Neural cell (in vitro differentiated cells): Measurements from ENCODE around the gene HBZ. TPM values are rescaled to one million over a fixed set of nuclear protein-coding genes. Genes with fewer than 3 reads are reported as not detected.
"Not testable (repeated sequence)": the region's sequence is repeated elsewhere in the genome, so short reads cannot be mapped to it uniquely, and the experiment has no call there.

Source experiments
- H2AFZ ChIP-seq: fragments of 200-600, 300-800 bp; sonication (generic), shearing (Covaris generic); 2 replicates; pipeline ENCODE4 v1.6.0; 2014; ENCODE audit warnings: low read depth, mild to moderate bottlenecking, antibody characterized with exemption, low read length, moderate library complexity
- H3F3A ChIP-seq: fragments of 200-600 bp; shearing (Covaris generic); 2 replicates; pipeline ENCODE4 v1.6.1; 2016; ENCODE audit warnings: mild to moderate bottlenecking, moderate library complexity, mixed read lengths, antibody characterized with exemption, low read length; ENCODE audit not compliant: insufficient read depth, poor library complexity, severe bottlenecking
- H3K27ac ChIP-seq: fragments of 200-600, 300-800 bp; sonication (generic), shearing (Covaris generic); 2 replicates; pipeline ENCODE4 v1.5.1; 2014; ENCODE audit warnings: mild to moderate bottlenecking, low read length, moderate library complexity
- H3K27me3 ChIP-seq: fragments of 300-800, 200-600 bp; sonication (generic), shearing (Covaris generic); 2 replicates; pipeline ENCODE4 v1.6.0; 2014; ENCODE audit warnings: mild to moderate bottlenecking, low read depth, low read length, moderate library complexity; ENCODE audit not compliant: insufficient read depth
- H3K36me3 ChIP-seq: fragments of 300-800, 200-600 bp; sonication (generic), shearing (Covaris generic); 2 replicates; pipeline ENCODE4 v1.5.1; 2014; ENCODE audit warnings: mild to moderate bottlenecking, antibody characterized with exemption, low read length, moderate library complexity; ENCODE audit not compliant: insufficient read depth
- H3K4me2 ChIP-seq: fragments of 300-800, 200-600 bp; sonication (generic), shearing (Covaris generic); 2 replicates; pipeline ENCODE4 v1.6.0; 2014; ENCODE audit warnings: mild to moderate bottlenecking, low read length
- H3K4me3 ChIP-seq: fragments of 300-800, 200-600 bp; sonication (generic), shearing (Covaris generic); 2 replicates; pipeline ENCODE4 v1.5.1; 2014; ENCODE audit warnings: mild to moderate bottlenecking, low read length, moderate library complexity
- H3K79me2 ChIP-seq: fragments of 200-600 bp; shearing (Covaris generic); replicated peaks from 2 replicates; pipeline ENCODE4 v1.6.0; 2014; ENCODE audit warnings: mild to moderate bottlenecking, low read length, moderate library complexity; ENCODE audit not compliant: insufficient read depth
- H3K9ac ChIP-seq: fragments of 300-800, 200-600 bp; sonication (generic), shearing (Covaris generic); 2 replicates; pipeline ENCODE4 v1.6.1; 2016; ENCODE audit warnings: mild to moderate bottlenecking, low read length, mixed read lengths
- H3K9me2 ChIP-seq: fragments of 200-600 bp; shearing (Covaris generic); 2 replicates; pipeline ENCODE4 v1.6.1; 2016; ENCODE audit warnings: mild to moderate bottlenecking, low read length, mixed read lengths; ENCODE audit not compliant: insufficient read depth
- H3K9me3 ChIP-seq: fragments of 200-600, 300-800 bp; sonication (generic), shearing (Covaris generic); 2 replicates; pipeline ENCODE4 v1.6.1; 2016; ENCODE audit warnings: mild to moderate bottlenecking, mixed run types, low read length, moderate library complexity, mixed read lengths
- H4K20me1 ChIP-seq: fragments of 200-600 bp; shearing (Covaris generic); 2 replicates; pipeline ENCODE4 v1.6.1; 2016; ENCODE audit warnings: mild to moderate bottlenecking, mixed run types; ENCODE audit not compliant: insufficient read depth
- CTCF ChIP-seq: fragments of 450-650 bp; IDR thresholded peaks from 2 replicates; pipeline ENCODE4 v1.5.1; 2014; ENCODE audit warnings: antibody characterized with exemption, mild to moderate bottlenecking, moderate library complexity; ENCODE audit not compliant: poor library complexity, severe bottlenecking
- MXI1 ChIP-seq: fragments of 450-650 bp; conservative IDR thresholded peaks from 2 replicates; pipeline ENCODE4 v1.6.1; 2014; ENCODE audit warnings: antibody characterized with exemption, mild to moderate bottlenecking; ENCODE audit not compliant: poor library complexity, severe bottlenecking
- POLR2AphosphoS5 ChIP-seq: IDR thresholded peaks from 2 replicates; pipeline ENCODE4 v1.6.1; 2012
- REST ChIP-seq: IDR thresholded peaks from 2 replicates; pipeline ENCODE4 v1.6.1; 2012; ENCODE audit warnings: borderline replicate concordance
- TAF1 ChIP-seq: IDR thresholded peaks from 2 replicates; pipeline ENCODE4 v1.6.1; 2012; ENCODE audit warnings: low read depth
- polyA plus RNA-seq: library from polyadenylated mRNA; depleted of rRNA; stranded (reverse); fragments of >200 nt; gene quantifications from 2 replicates; pipeline ENCODE4 v1.2.3, GENCODE V29; 2014

Gene HBZ
- polyA plus RNA-seq, 1 donor from 2014 or later: not detected

GRCh38 chr16:160691-161190 lies 8.3 kb downstream of the HBZ start:
- Histone ChIP-seq H3K4me2 (no peak overlapping the region), H3K36me3 (no peaks in the 10 kb centered on the region), H3K27me3 (peaks cover 57% of the 10 kb centered on the region), H2AFZ (no peak overlapping the region), H3K9me2 (no peaks in the 10 kb centered on the region), H3K9me3 (no peaks in the 10 kb centered on the region), H3F3A (no peaks in the 10 kb centered on the region), H3K4me3 (no peak overlapping the region), H3K27ac (no peak overlapping the region), H3K79me2 (no peaks in the 10 kb centered on the region), H4K20me1 (no peaks in the 10 kb centered on the region), H3K9ac (no peak overlapping the region)
- TF ChIP-seq POLR2AphosphoS5: no peak

GRCh38 chr16:162271-162991 lies 10.0 kb downstream of the HBZ start:
- Histone ChIP-seq H3K4me2 (no peak overlapping the region), H3K27ac (no peak overlapping the region), H3K79me2 (no peaks in the 10 kb centered on the region), H2AFZ (no peak overlapping the region), H3K9me2 (no peaks in the 10 kb centered on the region), H3K27me3 (peaks cover 62% of the 10 kb centered on the region), H3K36me3 (no peaks in the 10 kb centered on the region), H3K9ac (no peak overlapping the region), H4K20me1 (no peaks in the 10 kb centered on the region), H3F3A (no peaks in the 10 kb centered on the region), H3K4me3 (no peak overlapping the region), H3K9me3 (no peaks in the 10 kb centered on the region)
- TF ChIP-seq REST (no peak), CTCF (no peak), MXI1 (no peak), TAF1 (no peak)

- H3K79me2 ChIP-seq, H3K9ac ChIP-seq, H3K4me2 ChIP-seq, H3F3A ChIP-seq, H3K4me3 ChIP-seq, H3K9me2 ChIP-seq, H4K20me1 ChIP-seq, H3K36me3 ChIP-seq, H2AFZ ChIP-seq, H3K27ac ChIP-seq, H3K9me3 ChIP-seq: not testable (repeated sequence)
- peaks cover 64% of the 10 kb centered on the region for H3K27me3 ChIP-seq
Measured at GRCh38 chr16:163139-163538, 10.7 kb downstream of the HBZ start.

GRCh38 chr16:163696-164095 lies 11.3 kb downstream of the HBZ start:
- H3K4me2 ChIP-seq, H4K20me1 ChIP-seq, H2AFZ ChIP-seq, H3K36me3 ChIP-seq, H3K9me2 ChIP-seq, H3K4me3 ChIP-seq, H3F3A ChIP-seq, H3K9ac ChIP-seq, H3K79me2 ChIP-seq, H3K9me3 ChIP-seq, H3K27ac ChIP-seq: not testable (repeated sequence)
- peaks cover 66% of the 10 kb centered on the region for H3K27me3 ChIP-seq

- H3K27ac ChIP-seq, H3K79me2 ChIP-seq, H3K9me2 ChIP-seq, H4K20me1 ChIP-seq, H3K36me3 ChIP-seq, H3K4me3 ChIP-seq, H3K9ac ChIP-seq, H3F3A ChIP-seq, H3K4me2 ChIP-seq, H2AFZ ChIP-seq, H3K9me3 ChIP-seq: not testable (repeated sequence)
- peaks cover 68% of the 10 kb centered on the region for H3K27me3 ChIP-seq
Measured at GRCh38 chr16:164134-164823, 11.8 kb downstream of the HBZ start.
